Body of pancreas (tissue), 4 donors: ENCODE results near the gene CTSC.

Source experiments
- POLR2A ChIP-seq, 3 donors: fragments of 450-650 bp; IDR thresholded peaks; one replicate each; pipeline ENCODE4 v1.6.1; 2016; ENCODE audit warnings: antibody characterized with exemption in 3 of 3, mild to moderate bottlenecking in 2 of 3
- TF ChIP-seq, protein P1 (sequence below), 7 experiments: fragments of 450-650 bp in 4 of 7; fragments of 200-600 bp in 3 of 7; sonication (generic) in 3 of 7; IDR thresholded peaks; one replicate each; pipeline ENCODE4 v1.5.1; 2016 to 2019; ENCODE audit warnings: antibody characterized with exemption in 7 of 7

DNA sequence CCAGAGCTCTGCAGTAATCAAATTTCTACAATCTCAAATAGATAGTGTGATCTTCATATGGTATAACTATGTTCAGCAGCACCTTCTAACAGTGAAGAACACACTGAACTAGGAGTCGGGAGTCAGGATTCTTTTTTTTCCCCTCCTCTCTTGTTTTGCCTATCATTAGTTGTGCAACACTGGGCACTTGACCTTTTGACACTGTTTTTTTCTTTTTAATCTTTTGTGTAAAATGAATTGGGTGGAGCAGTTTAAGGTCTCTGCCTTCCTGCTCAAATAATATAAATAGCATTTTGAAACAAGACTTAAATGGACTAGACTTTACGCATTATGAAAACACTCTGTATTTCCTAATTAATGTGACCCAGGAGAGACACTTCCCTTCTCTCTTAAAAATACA is 39.7 kb downstream of the CTSC start:
- TF ChIP-seq, protein P1, sequence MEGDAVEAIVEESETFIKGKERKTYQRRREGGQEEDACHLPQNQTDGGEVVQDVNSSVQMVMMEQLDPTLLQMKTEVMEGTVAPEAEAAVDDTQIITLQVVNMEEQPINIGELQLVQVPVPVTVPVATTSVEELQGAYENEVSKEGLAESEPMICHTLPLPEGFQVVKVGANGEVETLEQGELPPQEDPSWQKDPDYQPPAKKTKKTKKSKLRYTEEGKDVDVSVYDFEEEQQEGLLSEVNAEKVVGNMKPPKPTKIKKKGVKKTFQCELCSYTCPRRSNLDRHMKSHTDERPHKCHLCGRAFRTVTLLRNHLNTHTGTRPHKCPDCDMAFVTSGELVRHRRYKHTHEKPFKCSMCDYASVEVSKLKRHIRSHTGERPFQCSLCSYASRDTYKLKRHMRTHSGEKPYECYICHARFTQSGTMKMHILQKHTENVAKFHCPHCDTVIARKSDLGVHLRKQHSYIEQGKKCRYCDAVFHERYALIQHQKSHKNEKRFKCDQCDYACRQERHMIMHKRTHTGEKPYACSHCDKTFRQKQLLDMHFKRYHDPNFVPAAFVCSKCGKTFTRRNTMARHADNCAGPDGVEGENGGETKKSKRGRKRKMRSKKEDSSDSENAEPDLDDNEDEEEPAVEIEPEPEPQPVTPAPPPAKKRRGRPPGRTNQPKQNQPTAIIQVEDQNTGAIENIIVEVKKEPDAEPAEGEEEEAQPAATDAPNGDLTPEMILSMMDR (IDR thresholded peaks at IDR 0.05) = no peak
- no peak for TF ChIP-seq POLR2A (IDR thresholded peaks at IDR 0.05)
